IMR-90 (cell line): ENCODE data around the gene ETV6. TPM values are rescaled to one million over a fixed set of nuclear protein-coding genes. Genes with fewer than 3 reads are reported as not detected.

ENCODE experiments used
- ATAC-seq: fragments of 200-7000 bp; cut with Tn5 transposase; 2 replicates; pipeline ENCODE4 v1.9.1; 2020; ENCODE audit warnings: low read depth, mild to moderate bottlenecking, moderate library complexity
- BruUV-seq: library from RNA; stranded (reverse); fragments of 400-500 nt; replicated peaks from 2 replicates; lab custom pipeline; 2021; lab: Mats Ljungman, UMichigan
- CTCF ChIA-PET: fragments of 300-600 bp; formaldehyde crosslinking; extraction: SDS; loops from one replicate; lab custom pipeline; 2021; ENCODE audit warnings: antibody characterized with exemption; lab: Yijun Ruan, JAX
- POLR2A ChIA-PET: fragments of 300-600 bp; sonication (Branson Sonifier 250); formaldehyde crosslinking; loops from one replicate; lab custom pipeline; 2022; ENCODE audit warnings: antibody characterized with exemption; ENCODE audit not compliant: unreplicated experiment; lab: Charles Lee
- DNase-seq: peaks from one replicate; pipeline ENCODE4 v3.0.0; 2013
- H2AFZ ChIP-seq: replicated peaks from 2 replicates; pipeline ENCODE3; 2013; ENCODE audit warnings: low read length, mild to moderate bottlenecking; ENCODE audit not compliant: poor library complexity
- H2AK5ac ChIP-seq: 2 replicates; pipeline ENCODE4 v1.6.1; 2013; ENCODE audit warnings: low read depth, low read length, inconsistent platforms
- H2AK9ac ChIP-seq: replicated peaks from 2 replicates; pipeline ENCODE3; 2013; ENCODE audit warnings: mild to moderate bottlenecking, low read depth, low read length, moderate library complexity; ENCODE audit not compliant: poor library complexity
- H2BK120ac ChIP-seq: 2 replicates; pipeline ENCODE4 v1.6.1; 2013; ENCODE audit warnings: low read depth, low read length, inconsistent platforms
- H2BK15ac ChIP-seq: 3 replicates; pipeline ENCODE4 v1.6.1; 2013; ENCODE audit warnings: low read depth, low read length, inconsistent platforms
- H2BK20ac ChIP-seq: 2 replicates; pipeline ENCODE4 v1.6.1; 2013; ENCODE audit warnings: low read depth, mild to moderate bottlenecking, inconsistent platforms, low read length, moderate library complexity
- H2BK5ac ChIP-seq: 2 replicates; pipeline ENCODE4 v1.6.1; 2013; ENCODE audit warnings: mild to moderate bottlenecking, low read depth, low read length, inconsistent platforms; ENCODE audit not compliant: poor library complexity, severe bottlenecking
- H3K14ac ChIP-seq: replicated peaks from 2 replicates; pipeline ENCODE4 v1.6.1; 2013; ENCODE audit warnings: low read depth, low read length, inconsistent platforms
- H3K18ac ChIP-seq: 2 replicates; pipeline ENCODE4 v1.6.1; 2013; ENCODE audit warnings: low read depth, low read length, control low read depth
- H3K23ac ChIP-seq: 2 replicates; pipeline ENCODE4 v1.6.1; 2013; ENCODE audit warnings: low read depth, low read length, inconsistent platforms
- H3K27ac ChIP-seq: 2 replicates; pipeline ENCODE4 v1.5.1; 2013; ENCODE audit warnings: mild to moderate bottlenecking, control low read depth, low read length; ENCODE audit not compliant: insufficient read depth
- H3K27me3 ChIP-seq: 2 replicates; pipeline ENCODE4 v1.6.1; 2013; ENCODE audit warnings: low read length; ENCODE audit not compliant: control insufficient read depth, insufficient read depth
- H3K36me3 ChIP-seq: 2 replicates; pipeline ENCODE4 v1.6.1; 2013; ENCODE audit warnings: low read length, mixed read lengths; ENCODE audit not compliant: control insufficient read depth, insufficient read depth
- H3K4ac ChIP-seq: 2 replicates; pipeline ENCODE4 v1.6.1; 2013; ENCODE audit warnings: low read depth, low read length, inconsistent platforms
- H3K4me1 ChIP-seq: 2 replicates; pipeline ENCODE4 v1.6.1; 2013; ENCODE audit warnings: low read length, mixed read lengths; ENCODE audit not compliant: control insufficient read depth, insufficient read depth
- H3K4me2 ChIP-seq: 2 replicates; pipeline ENCODE4 v1.6.1; 2013; ENCODE audit warnings: low read depth, mild to moderate bottlenecking, control low read depth, low read length, moderate library complexity
- H3K4me3 ChIP-seq: 2 replicates; pipeline ENCODE4 v1.5.1; 2013; ENCODE audit warnings: low read depth, mild to moderate bottlenecking, control low read depth, low read length, moderate library complexity; ENCODE audit not compliant: insufficient read depth
- H3K56ac ChIP-seq: 2 replicates; pipeline ENCODE4 v1.6.1; 2013; ENCODE audit warnings: low read length, inconsistent platforms; ENCODE audit not compliant: insufficient read depth; ENCODE audit errors: extremely low read depth
- H3K79me1 ChIP-seq, 2 experiments: 2 replicates each; pipeline ENCODE4 v1.6.1; 2013; ENCODE audit warnings: low read length in 2 of 2, inconsistent platforms in 1 of 2, low read depth in 1 of 2
- H3K9ac ChIP-seq: 2 replicates; pipeline ENCODE4 v1.6.1; 2013; ENCODE audit warnings: low read depth, low read length, control low read depth
- H3K9me1 ChIP-seq: 2 replicates; pipeline ENCODE4 v1.6.1; 2013; ENCODE audit warnings: low read length, inconsistent platforms; ENCODE audit not compliant: insufficient read depth
- H3K9me3 ChIP-seq: 2 replicates; pipeline ENCODE4 v1.6.1; 2013; ENCODE audit warnings: low read length; ENCODE audit not compliant: control insufficient read depth, insufficient read depth
- H4K20me1 ChIP-seq: 2 replicates; pipeline ENCODE4 v1.6.1; 2013; ENCODE audit warnings: low read length, inconsistent platforms; ENCODE audit not compliant: insufficient read depth
- H4K5ac ChIP-seq: 2 replicates; pipeline ENCODE4 v1.6.1; 2013; ENCODE audit warnings: mild to moderate bottlenecking, low read depth, low read length, control low read depth
- H4K8ac ChIP-seq, 2 experiments: 2 replicates each; pipeline ENCODE4 v1.6.1; 2013; ENCODE audit warnings: low read depth in 2 of 2, low read length in 2 of 2, control low read depth in 1 of 2, inconsistent platforms in 1 of 2
- H4K91ac ChIP-seq: 2 replicates; pipeline ENCODE4 v1.6.1; 2013; ENCODE audit warnings: low read depth, low read length, inconsistent platforms; ENCODE audit not compliant: insufficient read depth
- BHLHE40 ChIP-seq: fragments of 150-350 bp; IDR thresholded peaks from 2 replicates; pipeline ENCODE4 v1.6.1; 2016; ENCODE audit warnings: mild to moderate bottlenecking, low read depth, low read length
- CEBPB ChIP-seq: IDR thresholded peaks from 2 replicates; pipeline ENCODE4 v1.6.1; 2012; ENCODE audit warnings: low read depth, low read length, improper control_type of control experiment
- FOS ChIP-seq: fragments of 150-350 bp; IDR thresholded peaks from 2 replicates; pipeline ENCODE4 v1.6.1; 2016; ENCODE audit warnings: low read depth, low read length
- MAFK ChIP-seq: IDR thresholded peaks from 2 replicates; pipeline ENCODE4 v1.6.1; 2012; ENCODE audit warnings: low read depth, low read length, improper control_type of control experiment
- MAZ ChIP-seq: IDR thresholded peaks from 2 replicates; pipeline ENCODE4 v1.6.1; 2012; ENCODE audit warnings: low read depth, mild to moderate bottlenecking, low read length, improper control_type of control experiment, moderate library complexity, borderline replicate concordance
- POLR2A ChIP-seq: IDR thresholded peaks from 2 replicates; pipeline ENCODE4 v1.6.1; 2012; ENCODE audit warnings: mild to moderate bottlenecking, low read depth, low read length
- WGBS, 2 experiments: methylation state at CpG; one replicate each; pipeline versions ENCODE4 v1.1.5 to v1.1.7; 2013; ENCODE audit warnings: missing lambda C conversion rate in 2 of 2; ENCODE audit not compliant: insufficient read length in 1 of 2; ENCODE audit errors: extremely low coverage in 2 of 2; 5-methylcytosine and 5-hydroxymethylcytosine counted together
- dilution Hi-C: fragments of 300-500 bp; cut with HindIII; formaldehyde crosslinking; loops from one replicate; pipeline ENCODE4 v1.14.3; 2018; ENCODE audit warnings: low sequenced_read_pairs; ENCODE audit not compliant: unreplicated experiment
- in situ Hi-C: fragments of 300-500 bp; cut with MboI; formaldehyde crosslinking; loops from 3 replicates; pipeline ENCODE4 v1.14.3; 2019; ENCODE audit warnings: low sequenced_read_pairs, inconsistent platforms, mixed read lengths
- intact Hi-C: fragments of 100-400 bp; cut with micrococcal nuclease; formaldehyde crosslinking; loops from 2 replicates; pipeline ENCODE4 v1.10.0; 2022
- polyA plus RNA-seq, 3 experiments: library from polyadenylated mRNA; depleted of rRNA; stranded (reverse); fragments of >200 nt; gene quantifications; 2 replicates each; pipeline ENCODE4 v1.2.3, GENCODE V29; 2012; ENCODE audit warnings: low replicate concordance in 1 of 3
- total RNA-seq: library from RNA; depleted of rRNA; stranded (reverse); fragments of >200 nt; gene quantifications from 2 replicates; pipeline ENCODE4 v1.2.3, GENCODE V29; 2012

ETV6 gene
- total and polyA plus RNA-seq, 2 of the 4 experiments (the other 2 are of a cell fraction): 8.4 to 9.9 TPM

DNA sequence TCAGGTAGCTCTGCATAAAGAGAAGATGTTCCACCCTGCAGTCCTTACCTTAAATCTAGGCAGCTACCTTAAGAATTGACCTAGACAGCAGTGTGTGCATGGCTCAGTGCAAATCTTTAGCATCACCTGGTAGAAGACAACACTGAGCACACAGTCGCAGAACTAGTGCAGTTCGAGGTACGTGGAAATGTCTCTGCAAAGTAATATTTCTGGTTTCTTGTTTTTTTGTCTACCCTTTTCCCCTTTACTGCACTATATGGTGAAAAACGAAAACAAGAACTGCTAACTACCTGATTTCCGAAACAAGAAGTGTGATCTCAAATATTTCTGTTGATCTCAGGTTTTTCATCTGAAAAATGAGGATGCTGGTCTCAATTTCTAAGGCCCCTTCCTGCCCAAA lies 82.5 kb downstream of the ETV6 start:
- Histone ChIP-seq H3K79me1 (peaks cover 56 to 87% of the 10 kb centered on the region in 2 experiments), H3K27ac (peak overlapping the region; percentile 53), H2AK5ac (peak overlapping the region; percentile 63), H3K9me1 (peaks cover 16% of the 10 kb centered on the region), H4K91ac (peak overlapping the region; percentile 64), H4K20me1 (peaks cover 6% of the 10 kb centered on the region; the same call in 1 of the 2 replicates), H4K8ac (peak overlapping the region; percentile 68 to 86), H3K9ac (peak overlapping the region; percentile 6), H4K5ac (peak overlapping the region; percentile 27; the same call in 1 of the 2 replicates), H3K56ac (0 out of 2 replicates have a peak overlapping the region, but pooled peaks have one; percentile 62), H3K4me1 (peaks cover 11% of the 10 kb centered on the region), H3K4me3 (no peak overlapping the region), H3K14ac (peak overlapping the region; percentile 59), H2AK9ac (no peak overlapping the region), H2BK20ac (peak overlapping the region; percentile 68), H3K27me3 (no peaks in the 10 kb centered on the region), H3K36me3 (no peaks in the 10 kb centered on the region), H3K4me2 (no peak overlapping the region), H2BK5ac (peak overlapping the region; percentile 36), H2BK15ac (peak overlapping the region; percentile 24; the same call in 2 of the 3 replicates), H3K4ac (peak overlapping the region; percentile 79), H3K23ac (peak overlapping the region; percentile 47; the same call in 1 of the 2 replicates), H2BK120ac (peak overlapping the region; percentile 89), H3K18ac (peak overlapping the region; percentile 65), H3K9me3 (no peaks in the 10 kb centered on the region), H2AFZ (no peak overlapping the region)
- ChIA-PET CTCF (interaction anchor here (1.1 kb wide), 1 partner anchor 23 kb away, joined by 3 read pairs; no protein-coding TSS in a partner anchor), POLR2A (no interaction called here)
- in situ Hi-C loops: no loop called here
- dilution Hi-C loops: no loop called here
- no CpG with 5 or more reads among the region's 5 CpGs for WGBS, 2 experiments
- DNase-seq (no peak), ATAC-seq (no peak)
- intact Hi-C loops: no loop called here
- BruUV-seq: no TSS peak
- no peak for TF ChIP-seq BHLHE40
- TF ChIP-seq POLR2A: no peak
- no peak for TF ChIP-seq MAZ
- TF ChIP-seq FOS: no peak
- no peak for TF ChIP-seq CEBPB
- TF ChIP-seq MAFK: no peak
